OCI-LY3 (cell line): ENCODE measurements around the gene GOLGA6L10.
"Not testable (repeated sequence)": the region's sequence is repeated elsewhere in the genome, so short reads cannot be mapped to it uniquely, and the experiment has no call there.

Experiments used
- H2AFZ ChIP-seq: fragments of 200-600, 300-600 bp; shearing (Covaris generic); 2 replicates; pipeline ENCODE4 v1.6.0; 2014; ENCODE audit warnings: antibody characterized with exemption, low read depth, low read length
- H3K27ac ChIP-seq: fragments of 200-600, 300-600 bp; sonication (generic); 2 replicates; pipeline ENCODE4 v1.5.1; 2014; ENCODE audit warnings: mild to moderate bottlenecking, low read length, moderate library complexity, mixed read lengths
- H3K27me3 ChIP-seq: fragments of 200-600, 300-600 bp; sonication (generic); 2 replicates; pipeline ENCODE4 v1.6.1; 2014; ENCODE audit warnings: low read depth, low read length, mixed read lengths
- H3K36me3 ChIP-seq: fragments of 200-600, 300-600 bp; sonication (generic); replicated peaks from 2 replicates; pipeline ENCODE3; 2014; ENCODE audit warnings: low read depth, low read length, mixed read lengths
- H3K4me1 ChIP-seq: fragments of 300-600, 200-600 bp; sonication (generic); 2 replicates; pipeline ENCODE4 v1.6.1; 2014; ENCODE audit warnings: low read length, mixed read lengths
- H3K4me2 ChIP-seq: fragments of 200-600, 300-600 bp; sonication (generic); 2 replicates; pipeline ENCODE4 v1.6.1; 2014; ENCODE audit warnings: low read length, mixed read lengths
- H3K4me3 ChIP-seq: fragments of 300-600, 200-600 bp; sonication (generic); 2 replicates; pipeline ENCODE4 v1.5.1; 2014; ENCODE audit warnings: antibody characterized with exemption, mild to moderate bottlenecking, low read length, moderate library complexity
- H3K79me2 ChIP-seq: fragments of 300-600, 200-600 bp; shearing (Covaris generic); 2 replicates; pipeline ENCODE4 v1.6.1; 2014; ENCODE audit warnings: mild to moderate bottlenecking, low read length, mixed read lengths
- H3K9ac ChIP-seq: fragments of 300-600, 200-600 bp; shearing (Covaris generic); 2 replicates; pipeline ENCODE4 v1.6.0; 2014; ENCODE audit warnings: mild to moderate bottlenecking, low read length, moderate library complexity
- H3K9me3 ChIP-seq: fragments of 200-600, 300-600 bp; shearing (Covaris generic); 2 replicates; pipeline ENCODE4 v1.6.1; 2014; ENCODE audit warnings: low read length, mixed read lengths; ENCODE audit not compliant: insufficient read depth
- H4K20me1 ChIP-seq: fragments of 200-600, 300-600 bp; sonication (generic); 2 replicates; pipeline ENCODE4 v1.6.1; 2016; ENCODE audit warnings: low read length, mixed read lengths; ENCODE audit not compliant: insufficient read depth

The GOLGA6L10 gene

GRCh38 chr15:82343851-82344250 lies 5.4 kb downstream of the GOLGA6L10 start:
- H3K36me3 ChIP-seq, H3K9ac ChIP-seq, H3K27me3 ChIP-seq, H3K79me2 ChIP-seq, H3K4me2 ChIP-seq, H3K4me3 ChIP-seq, H2AFZ ChIP-seq, H4K20me1 ChIP-seq, H3K4me1 ChIP-seq, H3K27ac ChIP-seq, H3K9me3 ChIP-seq: not testable (repeated sequence)

GRCh38 chr15:82342632-82343374 lies 6.5 kb downstream of the GOLGA6L10 start:
- not testable (repeated sequence) for H3K27ac ChIP-seq, H3K9ac ChIP-seq, H2AFZ ChIP-seq, H3K36me3 ChIP-seq, H3K79me2 ChIP-seq, H3K27me3 ChIP-seq, H3K4me1 ChIP-seq, H3K9me3 ChIP-seq, H4K20me1 ChIP-seq
- Histone ChIP-seq H3K4me2 (peak overlapping the region; percentile 25), H3K4me3 (peak overlapping the region; percentile 44)

- not testable (repeated sequence) for H3K4me3 ChIP-seq, H3K4me1 ChIP-seq, H3K4me2 ChIP-seq, H3K27me3 ChIP-seq, H2AFZ ChIP-seq, H3K9me3 ChIP-seq, H3K9ac ChIP-seq, H3K36me3 ChIP-seq, H3K27ac ChIP-seq, H4K20me1 ChIP-seq, H3K79me2 ChIP-seq
Observed at GRCh38 chr15:82338573-82338972, 10.7 kb downstream of the GOLGA6L10 start.

- H3K4me3 ChIP-seq, H3K36me3 ChIP-seq, H3K4me2 ChIP-seq, H3K9me3 ChIP-seq, H3K79me2 ChIP-seq, H2AFZ ChIP-seq, H3K27ac ChIP-seq, H4K20me1 ChIP-seq, H3K27me3 ChIP-seq, H3K4me1 ChIP-seq, H3K9ac ChIP-seq: not testable (repeated sequence)
Observed at GRCh38 chr15:82338053-82338452, 11.2 kb downstream of the GOLGA6L10 start.

- H4K20me1 ChIP-seq, H3K27ac ChIP-seq, H3K9me3 ChIP-seq, H2AFZ ChIP-seq, H3K27me3 ChIP-seq, H3K4me1 ChIP-seq, H3K36me3 ChIP-seq, H3K4me2 ChIP-seq, H3K9ac ChIP-seq, H3K4me3 ChIP-seq, H3K79me2 ChIP-seq: not testable (repeated sequence)
Observed at GRCh38 chr15:82337051-82337450, 12.2 kb downstream of the GOLGA6L10 start.

GRCh38 chr15:82336180-82336647 lies 13.1 kb downstream of the GOLGA6L10 start:
- not testable (repeated sequence) for H4K20me1 ChIP-seq, H3K27me3 ChIP-seq, H3K4me2 ChIP-seq, H3K4me1 ChIP-seq, H3K27ac ChIP-seq, H3K9me3 ChIP-seq, H3K36me3 ChIP-seq, H2AFZ ChIP-seq, H3K4me3 ChIP-seq, H3K9ac ChIP-seq, H3K79me2 ChIP-seq

GRCh38 chr15:82335006-82335405 lies 14.3 kb downstream of the GOLGA6L10 start:
- not testable (repeated sequence) for H4K20me1 ChIP-seq, H3K4me1 ChIP-seq, H3K4me2 ChIP-seq, H3K27me3 ChIP-seq, H3K36me3 ChIP-seq, H3K9ac ChIP-seq, H3K79me2 ChIP-seq, H3K4me3 ChIP-seq, H3K9me3 ChIP-seq, H3K27ac ChIP-seq, H2AFZ ChIP-seq

GRCh38 chr15:82334554-82334932 lies 14.7 kb downstream of the GOLGA6L10 start:
- H3K4me2 ChIP-seq, H3K27ac ChIP-seq, H3K79me2 ChIP-seq, H3K4me1 ChIP-seq, H3K36me3 ChIP-seq, H3K9ac ChIP-seq, H3K27me3 ChIP-seq, H4K20me1 ChIP-seq, H3K9me3 ChIP-seq, H2AFZ ChIP-seq, H3K4me3 ChIP-seq: not testable (repeated sequence)

GRCh38 chr15:82333603-82334553 lies 15.4 kb downstream of the GOLGA6L10 start:
- H3K4me2 ChIP-seq, H3K27ac ChIP-seq, H3K27me3 ChIP-seq: not testable (repeated sequence)

More at GRCh38 chr15:82333603-82334553, 15.4 kb downstream of the GOLGA6L10 start:
- H3K79me2 ChIP-seq, H4K20me1 ChIP-seq, H3K4me3 ChIP-seq, H3K9me3 ChIP-seq, H2AFZ ChIP-seq, H3K36me3 ChIP-seq, H3K4me1 ChIP-seq, H3K9ac ChIP-seq: not testable (repeated sequence)
